Tibial nerve (tissue), 4 donors: ENCODE data around the gene SLC9A5. TPM values are rescaled to one million over a fixed set of nuclear protein-coding genes. Genes with fewer than 3 reads are reported as not detected.

Source experiments
- DNase-seq, 2 donors: peaks; one replicate each; pipeline ENCODE4 v3.0.0-alpha.2; 2019; ENCODE audit warnings: low spot score in 2 of 2
- H3K27ac ChIP-seq, 4 donors: fragments of 200-600 bp; sonication (generic) in 3 of 4; one replicate each; pipeline ENCODE4 v1.5.1; 2017 to 2019; ENCODE audit warnings: mild to moderate bottlenecking in 1 of 4
- H3K27me3 ChIP-seq, 2 donors: fragments of 200-600 bp; sonication (generic) in 1 of 2; one replicate each; pipeline versions ENCODE4 v1.5.1 to v1.6.0; 2017 to 2019
- H3K36me3 ChIP-seq, 3 donors: fragments of 200-600 bp; sonication (generic); one replicate each; pipeline ENCODE4 v1.5.1; 2018 to 2019
- H3K4me1 ChIP-seq, 4 donors: fragments of 200-600 bp; sonication (generic) in 3 of 4; one replicate each; pipeline ENCODE4 v1.5.1; 2017 to 2019
- H3K4me3 ChIP-seq, 4 donors: fragments of 200-600 bp; sonication (generic) in 3 of 4; one replicate each; pipeline ENCODE4 v1.5.1; 2017 to 2019; ENCODE audit warnings: mild to moderate bottlenecking in 1 of 4, moderate library complexity in 1 of 4
- H3K9me3 ChIP-seq, 4 donors: fragments of 200-600 bp; sonication (generic) in 3 of 4; one replicate each; pipeline ENCODE4 v1.5.1; 2017 to 2019
- CTCF ChIP-seq, 5 experiments: fragments of 200-600 bp in 3 of 5; fragments of 450-650 bp in 2 of 5; sonication (generic) in 3 of 5; IDR thresholded peaks; one replicate each; pipeline ENCODE4 v1.5.1; 2016 to 2019; ENCODE audit warnings: antibody characterized with exemption in 5 of 5, mild to moderate bottlenecking in 3 of 5, moderate library complexity in 2 of 5
- EP300 ChIP-seq, 2 donors: sonication (generic); formaldehyde crosslinking; IDR thresholded peaks; one replicate each; pipeline ENCODE4 v1.6.1; 2017; ENCODE audit warnings: antibody characterized with exemption in 2 of 2, mild to moderate bottlenecking in 1 of 2
- POLR2A ChIP-seq, 2 donors: fragments of 450-650 bp; IDR thresholded peaks; one replicate each; pipeline ENCODE4 v1.6.1; 2017; ENCODE audit warnings: antibody characterized with exemption in 2 of 2, mild to moderate bottlenecking in 2 of 2, moderate library complexity in 2 of 2
- WGBS, 2 donors: methylation state at CpG; one replicate each; pipeline ENCODE4 v1.1.5; 2018; 5-methylcytosine and 5-hydroxymethylcytosine counted together
- total RNA-seq, 4 donors: library from RNA; depleted of rRNA; stranded (reverse); fragments of >200 nt; gene quantifications; one replicate each; pipeline ENCODE4 v1.1.0, GENCODE V29; 2016

SLC9A5 gene
- total RNA-seq, 4 donors from 2014 or later = 0.59 to 2.0 (median 1.5) TPM

- no peak for TF ChIP-seq POLR2A (IDR thresholded peaks at IDR 0.05)
- no peak for TF ChIP-seq CTCF (IDR thresholded peaks at IDR 0.05)
- no peak for TF ChIP-seq EP300 (IDR thresholded peaks at IDR 0.05)
- H3K27ac ChIP-seq = no peak overlapping the region
- H3K27me3 ChIP-seq = no peaks in the 10 kb centered on the region
- no peak for DNase-seq
- H3K9me3 ChIP-seq = no peaks in the 10 kb centered on the region
- peaks cover 0 to 93% (median 0%) of the 10 kb centered on the region in 3 donors for H3K36me3 ChIP-seq
- WGBS, 2 donors = 88 to 89% methylated on average over 8 of the region's 8 CpGs
- H3K4me1 ChIP-seq = no peaks in the 10 kb centered on the region
- no peak overlapping the region for H3K4me3 ChIP-seq
Measured at GRCh38 chr16:67206129-67206837, 42.5 kb upstream of the SLC9A5 start.

- H3K9me3 ChIP-seq = no peaks in the 10 kb centered on the region
- no peak for TF ChIP-seq EP300 (IDR thresholded peaks at IDR 0.05)
- H3K36me3 ChIP-seq = peaks cover 0 to 92% (median 0%) of the 10 kb centered on the region in 3 donors
- no peaks in the 10 kb centered on the region for H3K4me1 ChIP-seq
- DNase-seq = no peak
- H3K4me3 ChIP-seq = no peak overlapping the region
- no peak overlapping the region for H3K27ac ChIP-seq
- no peaks in the 10 kb centered on the region for H3K27me3 ChIP-seq
- WGBS, 2 donors = 74 to 84% methylated on average over 3 of the region's 3 CpGs
Measured at GRCh38 chr16:67206838-67207248, 41.9 kb upstream of the SLC9A5 start.

- H3K4me3 ChIP-seq = no peak overlapping the region
- 71 to 73% methylated on average over 15 to 16 of the region's 21 CpGs for WGBS, 2 donors
- no peaks in the 10 kb centered on the region for H3K9me3 ChIP-seq
- no peak for DNase-seq
- TF ChIP-seq EP300 (IDR thresholded peaks at IDR 0.05) (no peak), CTCF (IDR thresholded peaks at IDR 0.05) (no peak), POLR2A (IDR thresholded peaks at IDR 0.05) (no peak)
- no peak overlapping the region for H3K27ac ChIP-seq
- H3K4me1 ChIP-seq = no peaks in the 10 kb centered on the region
- peaks cover 0 to 88% (median 0%) of the 10 kb centered on the region in 3 donors for H3K36me3 ChIP-seq
- no peaks in the 10 kb centered on the region for H3K27me3 ChIP-seq
Measured at GRCh38 chr16:67207249-67208091, 41.3 kb upstream of the SLC9A5 start.

- 91 to 93% methylated on average over 8 to 9 of the region's 11 CpGs for WGBS, 2 donors
- Histone ChIP-seq H3K27me3 (no peaks in the 10 kb centered on the region), H3K36me3 (peaks cover 0 to 86% (median 0%) of the 10 kb centered on the region in 3 donors), H3K9me3 (no peaks in the 10 kb centered on the region), H3K4me3 (no peak overlapping the region), H3K4me1 (no peaks in the 10 kb centered on the region), H3K27ac (no peak overlapping the region)
- DNase-seq = no peak
- no peak for TF ChIP-seq EP300 (IDR thresholded peaks at IDR 0.05)
- TF ChIP-seq CTCF (IDR thresholded peaks at IDR 0.05) = no peak
- no peak for TF ChIP-seq POLR2A (IDR thresholded peaks at IDR 0.05)
Measured at GRCh38 chr16:67208154-67208896, 40.5 kb upstream of the SLC9A5 start.

- no peak for DNase-seq
- WGBS, 2 donors = 80 to 84% methylated on average over 8 of the region's 8 CpGs
- TF ChIP-seq EP300 (IDR thresholded peaks at IDR 0.05) (no peak), CTCF (IDR thresholded peaks at IDR 0.05) (no peak), POLR2A (IDR thresholded peaks at IDR 0.05) (no peak)
- H3K4me3 ChIP-seq = no peak overlapping the region
- H3K36me3 ChIP-seq = peaks cover 0 to 86% (median 0%) of the 10 kb centered on the region in 3 donors
- H3K27ac ChIP-seq = no peak overlapping the region
- no peaks in the 10 kb centered on the region for H3K27me3 ChIP-seq
- H3K4me1 ChIP-seq = no peaks in the 10 kb centered on the region
- no peaks in the 10 kb centered on the region for H3K9me3 ChIP-seq
Measured at GRCh38 chr16:67209565-67209964, 39.2 kb upstream of the SLC9A5 start.
